ENCODE results near the gene GIT1. TPM values are rescaled to one million over a fixed set of nuclear protein-coding genes. Genes with fewer than 3 reads are reported as not detected.

GIT1 gene
- total RNA-seq, 1 donor from 2014 or later = 39.8 TPM

DNA sequence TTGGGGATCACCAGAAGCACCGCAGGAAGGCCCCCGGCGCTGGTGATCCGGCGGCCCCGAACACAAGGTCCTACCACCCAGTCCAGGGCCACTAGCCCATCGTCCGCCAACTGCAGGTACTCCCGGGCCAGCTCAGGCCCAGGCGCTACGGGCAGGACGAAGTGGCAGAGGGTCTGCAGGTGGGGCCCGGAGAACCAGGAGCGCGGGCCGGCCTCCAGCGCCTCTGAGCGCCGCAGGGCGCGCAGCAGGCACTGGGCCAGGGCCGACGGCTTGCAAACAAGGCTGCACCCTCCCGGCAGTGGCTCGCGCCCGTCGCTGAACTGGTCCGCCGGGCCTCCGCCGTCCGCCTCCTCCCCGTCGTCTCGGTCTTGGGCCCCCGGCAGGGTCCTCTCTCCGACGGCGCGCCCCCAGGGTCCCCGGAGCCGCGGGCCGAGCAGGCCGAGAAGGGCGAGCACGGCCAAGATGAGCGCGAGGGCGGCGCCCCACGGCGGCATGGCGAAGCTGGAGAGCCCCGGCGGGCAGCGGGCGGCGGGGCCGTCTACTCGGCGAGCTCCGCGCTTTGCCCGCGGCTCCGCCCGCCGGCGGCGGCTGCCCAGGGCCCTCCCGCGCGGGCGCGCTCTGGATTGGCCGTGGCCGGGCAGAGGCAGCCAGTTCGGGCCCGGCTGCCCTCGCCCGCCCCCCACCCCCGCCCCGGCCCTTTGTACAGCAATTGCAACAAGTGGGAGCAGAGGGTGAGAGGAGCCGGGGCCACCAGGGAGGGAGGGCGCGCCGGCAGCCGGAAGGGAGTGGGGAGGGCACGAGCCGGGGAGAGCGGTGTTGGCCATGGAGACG is 22.8 kb downstream of the GIT1 start, which contains the start of gene ABHD15:
Gene ABHD15, minus strand, starts transcription at position 565 of the 831 bp plus-strand sequence. Its CDS starts 71 bp downstream, at position 494.
- no peaks in the 10 kb centered on the region for H3K27me3 ChIP-seq
- no peak for TF ChIP-seq POLR2AphosphoS5 (IDR thresholded peaks at IDR 0.05; ENCODE audit: insufficient read depth in 1 of 2, low read depth in 1 of 2)
- TF ChIP-seq, protein P1, sequence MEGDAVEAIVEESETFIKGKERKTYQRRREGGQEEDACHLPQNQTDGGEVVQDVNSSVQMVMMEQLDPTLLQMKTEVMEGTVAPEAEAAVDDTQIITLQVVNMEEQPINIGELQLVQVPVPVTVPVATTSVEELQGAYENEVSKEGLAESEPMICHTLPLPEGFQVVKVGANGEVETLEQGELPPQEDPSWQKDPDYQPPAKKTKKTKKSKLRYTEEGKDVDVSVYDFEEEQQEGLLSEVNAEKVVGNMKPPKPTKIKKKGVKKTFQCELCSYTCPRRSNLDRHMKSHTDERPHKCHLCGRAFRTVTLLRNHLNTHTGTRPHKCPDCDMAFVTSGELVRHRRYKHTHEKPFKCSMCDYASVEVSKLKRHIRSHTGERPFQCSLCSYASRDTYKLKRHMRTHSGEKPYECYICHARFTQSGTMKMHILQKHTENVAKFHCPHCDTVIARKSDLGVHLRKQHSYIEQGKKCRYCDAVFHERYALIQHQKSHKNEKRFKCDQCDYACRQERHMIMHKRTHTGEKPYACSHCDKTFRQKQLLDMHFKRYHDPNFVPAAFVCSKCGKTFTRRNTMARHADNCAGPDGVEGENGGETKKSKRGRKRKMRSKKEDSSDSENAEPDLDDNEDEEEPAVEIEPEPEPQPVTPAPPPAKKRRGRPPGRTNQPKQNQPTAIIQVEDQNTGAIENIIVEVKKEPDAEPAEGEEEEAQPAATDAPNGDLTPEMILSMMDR (IDR thresholded peaks at IDR 0.05) = peak in 1 of 3 experiments; percentile 10
- no peak for TF ChIP-seq POLR2A (IDR thresholded peaks at IDR 0.05)
- H3K27ac ChIP-seq = peak within 1 kb of the TSS; percentile 91
- no peaks in the 10 kb centered on the region for H3K9me3 ChIP-seq
- intact Hi-C loops (cut with DNase I) = no loop called here
- DNase-seq (ENCODE audit: extremely low spot score in 2 of 2) = peak in 1 of 2 donors; percentile 87
- peaks cover 38% of the 10 kb centered on the region for H3K4me1 ChIP-seq
- peaks cover 0 to 8% of the 10 kb centered on the region in 2 donors for H3K36me3 ChIP-seq
- H3K4me3 ChIP-seq = peak within 1 kb of the TSS; percentile 71 to 83

DNA sequence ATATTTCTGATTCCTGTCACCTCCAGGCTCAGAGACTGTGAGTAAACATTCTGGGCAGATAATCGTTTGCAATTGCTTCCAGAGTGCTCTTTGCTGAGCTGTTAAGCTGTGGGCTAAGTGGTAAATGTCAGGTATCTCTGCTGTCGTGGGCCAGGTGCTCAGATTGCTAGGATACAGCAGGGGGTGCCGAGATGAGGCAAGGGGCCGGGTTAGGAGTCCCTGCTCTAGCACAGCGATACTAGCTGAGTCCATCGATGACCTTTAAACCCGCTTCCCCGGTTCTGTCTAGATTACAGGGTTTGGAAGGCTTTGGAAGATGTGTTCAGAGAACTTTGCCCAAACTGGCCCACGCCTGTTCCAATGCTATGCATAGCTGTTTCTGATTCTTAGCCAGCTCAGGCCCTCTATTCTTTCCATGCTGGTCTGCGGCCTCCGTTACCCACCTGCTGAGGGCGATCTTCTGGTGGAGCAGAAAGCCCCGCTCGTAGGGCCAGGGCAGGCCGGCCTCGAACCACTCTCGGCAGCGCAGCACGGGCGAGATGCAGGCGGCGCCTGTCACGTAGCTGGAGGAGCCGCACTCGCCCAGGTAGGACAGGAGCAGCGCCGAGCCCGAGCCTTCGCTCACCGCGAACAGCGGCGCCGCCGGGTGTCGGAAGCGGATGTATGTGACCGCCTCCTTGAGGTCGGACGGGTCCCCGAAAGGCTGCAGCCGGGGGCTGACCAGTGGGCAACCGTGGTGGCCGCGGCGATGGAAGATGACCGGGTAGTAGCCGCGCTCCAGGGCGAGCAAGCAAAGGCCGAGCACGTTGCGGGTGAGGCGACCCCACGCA is 23.6 kb downstream of the GIT1 start:
- intact Hi-C loops (cut with DNase I) = no loop called here
- no peaks in the 10 kb centered on the region for H3K27me3 ChIP-seq
- H3K9me3 ChIP-seq = no peaks in the 10 kb centered on the region
- peaks cover 0 to 8% of the 10 kb centered on the region in 2 donors for H3K36me3 ChIP-seq
- peak overlapping the region; percentile 91 for H3K27ac ChIP-seq
- peak overlapping the region; percentile 71 to 83 for H3K4me3 ChIP-seq
- peak in 1 of 2 donors; percentile 85 for DNase-seq (ENCODE audit: extremely low spot score in 2 of 2)
- peaks cover 32% of the 10 kb centered on the region for H3K4me1 ChIP-seq
- TF ChIP-seq POLR2A (IDR thresholded peaks at IDR 0.05) (no peak), POLR2AphosphoS5 (IDR thresholded peaks at IDR 0.05; ENCODE audit: insufficient read depth in 1 of 2, low read depth in 1 of 2) (peak in 1 of 2 donors; percentile 31)

DNA sequence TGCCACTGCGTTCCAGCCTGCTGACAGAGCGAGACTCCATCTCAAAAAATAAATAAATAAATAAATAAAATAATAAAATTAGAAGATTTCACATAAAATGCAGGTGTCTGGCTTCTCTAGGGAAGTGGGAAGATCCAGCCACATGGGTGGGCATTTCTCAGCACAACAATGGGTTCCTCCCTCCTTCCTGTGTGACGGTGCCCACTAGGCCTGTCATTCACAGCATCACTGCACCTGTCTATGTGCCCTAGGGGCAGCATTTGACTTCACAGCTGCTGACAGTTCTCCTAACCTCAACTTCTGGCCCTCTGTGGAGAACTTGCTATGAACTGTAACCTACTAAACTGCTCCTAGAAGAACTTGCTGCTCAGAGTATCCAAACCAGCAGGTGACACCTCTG is 25.6 kb downstream of the GIT1 start:
- no peaks in the 10 kb centered on the region for H3K9me3 ChIP-seq
- no peak overlapping the region for H3K4me3 ChIP-seq
- no peak for DNase-seq (ENCODE audit: extremely low spot score in 2 of 2)
- H3K27me3 ChIP-seq = no peaks in the 10 kb centered on the region
- H3K36me3 ChIP-seq = peaks cover 0 to 8% of the 10 kb centered on the region in 2 donors
- TF ChIP-seq POLR2A (IDR thresholded peaks at IDR 0.05) (no peak), POLR2AphosphoS5 (IDR thresholded peaks at IDR 0.05; ENCODE audit: insufficient read depth in 1 of 2, low read depth in 1 of 2) (no peak)
- TF ChIP-seq, protein P1 (IDR thresholded peaks at IDR 0.05) = no peak
- H3K4me1 ChIP-seq = peaks cover 11% of the 10 kb centered on the region
- no peak overlapping the region for H3K27ac ChIP-seq
- intact Hi-C loops (cut with DNase I) = no loop called here

DNA sequence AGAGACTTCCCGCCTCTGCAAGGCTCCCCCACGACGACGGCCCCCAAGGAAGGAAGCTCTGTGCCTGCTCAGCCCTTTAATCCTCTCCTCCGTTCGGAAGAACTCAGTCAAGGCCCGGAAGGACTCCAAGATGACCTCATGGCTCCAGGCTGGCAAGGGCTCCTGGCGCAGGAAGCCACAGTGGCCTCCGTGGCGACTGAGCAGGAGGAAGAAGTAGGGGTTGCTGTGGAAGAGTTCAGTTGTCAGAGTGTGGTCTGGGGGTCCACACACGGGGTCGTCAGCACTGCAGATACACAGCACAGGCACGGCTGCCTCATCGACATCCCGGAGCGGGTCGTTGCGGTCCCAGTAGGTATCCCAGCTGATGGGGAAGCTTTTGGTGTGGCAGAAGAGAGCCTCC is 26.8 kb downstream of the GIT1 start:
- intact Hi-C loops (cut with DNase I) = no loop called here
- no peak for DNase-seq (ENCODE audit: extremely low spot score in 2 of 2)
- Histone ChIP-seq H3K4me3 (no peak overlapping the region), H3K27me3 (no peaks in the 10 kb centered on the region), H3K27ac (no peak overlapping the region), H3K9me3 (no peaks in the 10 kb centered on the region), H3K36me3 (peaks cover 0 to 8% of the 10 kb centered on the region in 2 donors), H3K4me1 (peaks cover 11% of the 10 kb centered on the region)
- TF ChIP-seq POLR2AphosphoS5 (IDR thresholded peaks at IDR 0.05; ENCODE audit: insufficient read depth in 1 of 2, low read depth in 1 of 2) = no peak
- no peak for TF ChIP-seq POLR2A (IDR thresholded peaks at IDR 0.05)
- TF ChIP-seq, protein P1 (IDR thresholded peaks at IDR 0.05) = no peak

All from vagina (tissue), 2 donors.